Suprapubic skin (tissue), 4 donors: ENCODE measurements around the gene BASP1. TPM values are rescaled to one million over a fixed set of nuclear protein-coding genes. Genes with fewer than 3 reads are reported as not detected.

Experiments
- DNase-seq, 2 donors: peaks; one replicate each; pipeline ENCODE4 v3.0.0-alpha.2; 2019; ENCODE audit warnings: low spot score in 2 of 2
- H3K27ac ChIP-seq: fragments of 200-600 bp; sonication (generic); one replicate; pipeline ENCODE4 v1.5.1; 2019
- H3K27me3 ChIP-seq: fragments of 200-600 bp; sonication (generic); one replicate; pipeline ENCODE4 v1.5.1; 2019
- H3K36me3 ChIP-seq: fragments of 200-600 bp; sonication (generic); one replicate; pipeline ENCODE4 v1.5.1; 2019
- H3K4me1 ChIP-seq: fragments of 200-600 bp; sonication (generic); one replicate; pipeline ENCODE4 v1.5.1; 2019
- H3K4me3 ChIP-seq: fragments of 200-600 bp; sonication (generic); one replicate; pipeline ENCODE4 v1.5.1; 2019; ENCODE audit warnings: mild to moderate bottlenecking
- H3K9me3 ChIP-seq: fragments of 200-600 bp; sonication (generic); one replicate; pipeline ENCODE4 v1.5.1; 2019
- EP300 ChIP-seq: sonication (generic); formaldehyde crosslinking; IDR thresholded peaks from one replicate; pipeline ENCODE4 v1.6.1; 2017; ENCODE audit warnings: antibody characterized with exemption
- POLR2A ChIP-seq, 2 donors: fragments of 450-650 bp; IDR thresholded peaks; one replicate each; pipeline ENCODE4 v1.6.1; 2017; ENCODE audit warnings: antibody characterized with exemption in 2 of 2, mild to moderate bottlenecking in 2 of 2, moderate library complexity in 2 of 2
- POLR2AphosphoS5 ChIP-seq, 3 donors: sonication (generic); formaldehyde crosslinking; IDR thresholded peaks; one replicate each; pipeline ENCODE4 v1.6.1; 2017; ENCODE audit warnings: antibody characterized with exemption in 3 of 3
- WGBS: methylation state at CpG from one replicate; pipeline ENCODE4 v1.1.5; 2018; 5-methylcytosine and 5-hydroxymethylcytosine counted together
- total RNA-seq, 4 donors: library from RNA; depleted of rRNA; stranded (reverse); fragments of >200 nt; gene quantifications; one replicate each; pipeline ENCODE4 v1.1.0, GENCODE V29; 2016
- TF ChIP-seq, protein P1 (sequence below), 2 donors: fragments of 200-600 bp in 1 of 2; fragments of 450-650 bp in 1 of 2; sonication (generic) in 1 of 2; IDR thresholded peaks; one replicate each; pipeline ENCODE4 v1.5.1; 2016 to 2019; ENCODE audit warnings: antibody characterized with exemption in 2 of 2, mild to moderate bottlenecking in 1 of 2, moderate library complexity in 1 of 2

The BASP1 gene
- total RNA-seq, 4 donors from 2014 or later, result 20.7 to 31.9 (median 26.2) TPM

DNA sequence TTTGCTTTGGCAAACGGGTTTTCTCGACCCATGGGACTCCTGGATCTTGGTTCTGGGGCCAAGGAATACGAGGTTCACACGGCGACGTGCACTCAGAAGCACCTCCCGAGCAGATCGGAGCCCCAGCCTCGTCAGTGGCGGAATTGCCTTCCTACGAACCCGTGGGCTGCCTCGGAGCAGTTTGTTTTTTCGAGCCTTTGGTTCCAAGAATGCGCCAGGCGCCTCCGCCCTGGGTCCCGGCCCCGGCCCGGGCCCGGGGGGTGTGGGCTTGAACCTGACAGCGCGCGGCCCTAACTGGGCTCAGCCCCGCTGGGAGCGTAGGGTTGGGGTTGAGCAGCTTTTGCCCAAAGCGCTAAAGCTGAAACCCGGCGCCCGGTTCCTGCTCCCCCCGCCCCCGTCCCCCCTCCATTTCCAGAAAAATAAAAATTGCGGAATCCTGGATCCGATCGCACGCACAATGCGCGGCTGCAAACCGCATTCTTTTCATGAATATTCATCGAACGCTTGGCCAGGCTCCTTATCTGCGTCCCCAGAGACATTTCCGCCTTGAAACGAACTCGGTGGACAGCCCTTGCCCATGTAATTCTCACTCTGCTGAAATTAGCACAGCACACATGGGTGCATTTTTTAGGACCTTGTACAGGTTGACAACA lies 1.0 kb downstream of the BASP1 start:
- peak overlapping the region; percentile 59 for H3K4me3 ChIP-seq
- peaks cover 38% of the 10 kb centered on the region for H3K4me1 ChIP-seq
- TF ChIP-seq POLR2A (IDR thresholded peaks at IDR 0.05), result no peak
- TF ChIP-seq EP300, result no peak
- TF ChIP-seq, protein P1, sequence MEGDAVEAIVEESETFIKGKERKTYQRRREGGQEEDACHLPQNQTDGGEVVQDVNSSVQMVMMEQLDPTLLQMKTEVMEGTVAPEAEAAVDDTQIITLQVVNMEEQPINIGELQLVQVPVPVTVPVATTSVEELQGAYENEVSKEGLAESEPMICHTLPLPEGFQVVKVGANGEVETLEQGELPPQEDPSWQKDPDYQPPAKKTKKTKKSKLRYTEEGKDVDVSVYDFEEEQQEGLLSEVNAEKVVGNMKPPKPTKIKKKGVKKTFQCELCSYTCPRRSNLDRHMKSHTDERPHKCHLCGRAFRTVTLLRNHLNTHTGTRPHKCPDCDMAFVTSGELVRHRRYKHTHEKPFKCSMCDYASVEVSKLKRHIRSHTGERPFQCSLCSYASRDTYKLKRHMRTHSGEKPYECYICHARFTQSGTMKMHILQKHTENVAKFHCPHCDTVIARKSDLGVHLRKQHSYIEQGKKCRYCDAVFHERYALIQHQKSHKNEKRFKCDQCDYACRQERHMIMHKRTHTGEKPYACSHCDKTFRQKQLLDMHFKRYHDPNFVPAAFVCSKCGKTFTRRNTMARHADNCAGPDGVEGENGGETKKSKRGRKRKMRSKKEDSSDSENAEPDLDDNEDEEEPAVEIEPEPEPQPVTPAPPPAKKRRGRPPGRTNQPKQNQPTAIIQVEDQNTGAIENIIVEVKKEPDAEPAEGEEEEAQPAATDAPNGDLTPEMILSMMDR (IDR thresholded peaks at IDR 0.05), result no peak
- no peak for TF ChIP-seq POLR2AphosphoS5 (IDR thresholded peaks at IDR 0.05)
- peak overlapping the region; percentile 62 for H3K27ac ChIP-seq
- no peaks in the 10 kb centered on the region for H3K9me3 ChIP-seq
- peaks cover 19% of the 10 kb centered on the region for H3K27me3 ChIP-seq
- H3K36me3 ChIP-seq, result no peaks in the 10 kb centered on the region
- 1% methylated on average over 32 of the region's 45 CpGs for WGBS
- peak in 1 of 2 donors; percentile 75 for DNase-seq

DNA sequence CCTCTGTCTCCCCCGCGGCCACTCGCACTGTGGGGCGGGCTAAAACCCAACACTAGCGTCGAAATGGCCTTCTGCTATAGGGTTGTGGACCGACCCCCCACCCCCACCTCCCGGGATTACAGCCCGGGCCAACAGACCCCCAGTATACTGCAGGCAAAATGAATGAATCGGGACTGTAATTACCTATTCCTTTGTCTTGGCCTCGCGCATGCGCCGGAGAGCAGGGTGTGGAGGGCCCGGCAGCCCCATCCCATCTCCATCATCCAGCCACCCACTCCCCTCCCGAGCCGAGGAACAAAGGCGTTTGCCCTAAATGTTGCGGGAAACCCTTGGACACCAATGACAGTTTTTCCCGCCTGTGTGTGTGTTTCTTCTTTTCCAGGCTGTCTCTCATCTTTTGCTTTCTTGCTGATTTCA lies 1.6 kb downstream of the BASP1 start:
- no peak overlapping the region for H3K27ac ChIP-seq
- 12% methylated on average over 10 of the region's 20 CpGs for WGBS
- no peaks in the 10 kb centered on the region for H3K9me3 ChIP-seq
- no peaks in the 10 kb centered on the region for H3K36me3 ChIP-seq
- no peak for DNase-seq
- peak overlapping the region; percentile 59 for H3K4me3 ChIP-seq
- H3K27me3 ChIP-seq, result peaks cover 19% of the 10 kb centered on the region
- TF ChIP-seq EP300 (no peak), POLR2A (IDR thresholded peaks at IDR 0.05) (no peak), POLR2AphosphoS5 (IDR thresholded peaks at IDR 0.05) (no peak)
- TF ChIP-seq, protein P1 (IDR thresholded peaks at IDR 0.05), result no peak
- peaks cover 38% of the 10 kb centered on the region for H3K4me1 ChIP-seq

DNA sequence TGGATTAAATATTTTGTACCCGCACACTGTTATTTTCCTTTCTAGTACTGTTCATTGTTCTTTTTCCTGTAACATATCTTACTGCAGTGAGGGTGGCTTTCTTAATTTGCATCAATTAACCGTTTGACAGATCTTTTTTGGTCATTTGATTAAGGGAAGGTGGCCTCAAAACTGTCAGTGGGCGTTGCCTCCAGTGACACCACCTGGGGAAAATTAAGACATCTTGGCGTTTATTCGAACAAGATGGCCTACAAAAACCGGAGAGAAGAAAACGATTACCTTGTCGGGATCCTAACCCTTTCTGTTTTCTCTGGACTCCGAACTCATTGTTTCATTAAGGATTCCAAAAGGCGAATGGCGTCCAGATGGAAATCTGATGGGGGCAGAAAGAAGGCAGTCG lies 2.0 kb downstream of the BASP1 start:
- peaks cover 19% of the 10 kb centered on the region for H3K27me3 ChIP-seq
- TF ChIP-seq EP300 (no peak), POLR2A (IDR thresholded peaks at IDR 0.05) (no peak), POLR2AphosphoS5 (IDR thresholded peaks at IDR 0.05) (no peak)
- TF ChIP-seq, protein P1 (IDR thresholded peaks at IDR 0.05), result no peak
- H3K4me1 ChIP-seq, result peaks cover 38% of the 10 kb centered on the region
- H3K9me3 ChIP-seq, result no peaks in the 10 kb centered on the region
- 76% methylated on average over 12 of the region's 12 CpGs for WGBS
- H3K4me3 ChIP-seq, result peak overlapping the region; percentile 59
- no peak overlapping the region for H3K27ac ChIP-seq
- no peaks in the 10 kb centered on the region for H3K36me3 ChIP-seq
- no peak for DNase-seq

DNA sequence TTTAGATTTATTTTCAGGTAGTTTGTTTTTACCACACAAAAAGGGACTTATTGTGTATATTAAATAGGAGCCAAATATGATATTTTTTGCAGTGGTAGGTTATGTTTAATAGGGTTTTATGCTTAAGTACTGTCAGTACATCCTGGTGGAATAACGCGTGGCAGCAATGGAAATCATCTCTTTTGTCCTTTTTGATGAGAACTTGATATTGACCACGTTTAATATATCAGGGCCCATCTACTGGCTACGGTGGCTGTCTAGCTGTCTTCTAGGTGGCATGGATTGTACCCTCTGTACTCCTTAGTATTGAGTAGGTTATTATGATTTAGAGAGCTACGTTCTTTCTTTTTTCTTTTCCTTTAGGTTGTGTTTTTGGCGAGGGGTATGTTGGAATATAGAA lies 2.6 kb downstream of the BASP1 start:
- Histone ChIP-seq H3K4me3 (no peak overlapping the region), H3K4me1 (peaks cover 38% of the 10 kb centered on the region), H3K36me3 (no peaks in the 10 kb centered on the region), H3K9me3 (no peaks in the 10 kb centered on the region), H3K27me3 (peaks cover 19% of the 10 kb centered on the region), H3K27ac (no peak overlapping the region)
- DNase-seq, result no peak
- TF ChIP-seq EP300 (no peak), POLR2AphosphoS5 (IDR thresholded peaks at IDR 0.05) (no peak), POLR2A (IDR thresholded peaks at IDR 0.05) (no peak)
- TF ChIP-seq, protein P1 (IDR thresholded peaks at IDR 0.05), result no peak
- 92% methylated on average over 6 of the region's 6 CpGs for WGBS

DNA sequence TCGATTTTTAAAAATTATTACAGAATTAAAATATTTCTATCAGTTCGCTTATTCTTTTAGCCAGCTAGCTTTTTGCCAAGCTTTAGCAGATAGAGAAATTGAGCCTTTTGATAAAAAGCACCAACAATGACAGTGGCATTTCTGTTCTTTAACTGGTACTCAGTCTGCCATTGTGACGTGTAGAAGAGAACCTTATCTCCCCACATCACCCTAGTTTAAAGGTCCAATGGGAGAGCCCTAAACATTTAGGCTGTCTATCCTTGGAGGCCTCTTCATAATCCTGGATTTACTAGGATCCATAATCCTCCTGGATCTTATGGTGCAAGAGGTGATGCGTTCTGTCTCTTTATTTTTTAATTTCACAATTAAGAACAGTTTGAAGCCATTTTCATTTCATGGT lies 3.0 kb downstream of the BASP1 start:
- no peak for DNase-seq
- Histone ChIP-seq H3K27ac (no peak overlapping the region), H3K4me1 (peaks cover 38% of the 10 kb centered on the region), H3K27me3 (peaks cover 19% of the 10 kb centered on the region), H3K4me3 (no peak overlapping the region), H3K9me3 (no peaks in the 10 kb centered on the region), H3K36me3 (no peaks in the 10 kb centered on the region)
- no peak for TF ChIP-seq POLR2A (IDR thresholded peaks at IDR 0.05)
- 87% methylated on average over 4 of the region's 4 CpGs for WGBS
